Measurements from ENCODE around the gene TSEN2. TPM values are rescaled to one million over a fixed set of nuclear protein-coding genes. Genes with fewer than 3 reads are reported as not detected.
A peak's percentile ranks its signal among the peaks of the same experiment; 100 is the strongest.

Gene TSEN2
- total and polyA plus RNA-seq, 9 of the 15 experiments (the other 6 are each of a cell fraction or from before 2014, with no cell fraction given): 38.5 to 76.3 (median 46.6) TPM

DNA sequence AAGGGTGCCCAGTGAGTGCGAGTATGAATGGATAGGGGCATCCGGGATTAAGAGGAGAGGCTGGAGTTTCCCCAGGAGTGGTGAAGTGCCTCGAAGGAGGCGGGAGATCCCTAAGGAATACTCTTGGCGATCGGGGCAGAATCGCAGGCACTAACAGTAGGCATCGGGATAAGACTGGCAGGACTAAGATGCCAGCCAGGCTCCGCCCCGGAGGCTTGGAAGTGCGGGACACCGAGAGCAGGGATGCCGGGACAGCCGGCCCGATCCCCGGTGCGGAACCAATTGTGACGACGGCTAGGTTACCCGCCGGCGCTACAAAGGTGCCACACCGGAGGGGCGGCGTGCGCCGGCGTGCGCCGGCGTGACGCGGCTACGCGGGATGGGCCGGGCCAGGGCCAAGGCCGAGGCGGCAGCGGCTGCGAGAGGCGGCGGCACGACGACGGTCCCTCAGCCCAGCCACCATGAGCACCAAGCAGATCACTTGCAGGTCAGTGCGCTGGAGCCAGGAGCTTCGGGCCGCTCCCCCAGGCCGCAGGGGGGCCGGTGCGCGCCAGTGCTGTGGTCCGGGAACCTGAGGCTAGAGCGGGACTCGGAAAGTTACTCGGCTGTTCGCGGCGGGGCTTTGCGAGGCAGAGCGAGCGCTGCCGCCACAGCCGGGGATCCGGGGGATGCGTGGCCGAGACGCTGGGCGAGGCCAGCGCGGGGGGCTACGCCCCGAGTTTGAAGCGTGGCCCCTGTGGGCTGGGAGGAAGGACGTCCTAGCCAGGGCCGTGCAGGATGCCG lies 72.6 kb downstream of the TSEN2 start, which contains the start of gene MKRN2 (continued):
- TF ChIP-seq MYNN (IDR thresholded peaks at IDR 0.05): peak; percentile 82
- no peak for TF ChIP-seq MYNN (CRISPR knock-in tag; IDR thresholded peaks at IDR 0.05)
- TF ChIP-seq, protein P1, sequence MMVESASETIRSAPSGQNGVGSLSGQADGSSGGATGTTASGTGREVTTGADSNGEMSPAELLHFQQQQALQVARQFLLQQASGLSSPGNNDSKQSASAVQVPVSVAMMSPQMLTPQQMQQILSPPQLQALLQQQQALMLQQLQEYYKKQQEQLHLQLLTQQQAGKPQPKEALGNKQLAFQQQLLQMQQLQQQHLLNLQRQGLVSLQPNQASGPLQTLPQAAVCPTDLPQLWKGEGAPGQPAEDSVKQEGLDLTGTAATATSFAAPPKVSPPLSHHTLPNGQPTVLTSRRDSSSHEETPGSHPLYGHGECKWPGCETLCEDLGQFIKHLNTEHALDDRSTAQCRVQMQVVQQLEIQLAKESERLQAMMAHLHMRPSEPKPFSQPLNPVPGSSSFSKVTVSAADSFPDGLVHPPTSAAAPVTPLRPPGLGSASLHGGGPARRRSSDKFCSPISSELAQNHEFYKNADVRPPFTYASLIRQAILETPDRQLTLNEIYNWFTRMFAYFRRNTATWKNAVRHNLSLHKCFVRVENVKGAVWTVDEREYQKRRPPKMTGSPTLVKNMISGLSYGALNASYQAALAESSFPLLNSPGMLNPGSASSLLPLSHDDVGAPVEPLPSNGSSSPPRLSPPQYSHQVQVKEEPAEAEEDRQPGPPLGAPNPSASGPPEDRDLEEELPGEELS (CRISPR knock-in tag; IDR thresholded peaks at IDR 0.05; ENCODE audit: borderline replicate concordance): peak; percentile 97; the same call in 1 of the 2 replicates
- peak; percentile 81 for TF ChIP-seq MBD2 (IDR thresholded peaks at IDR 0.05; ENCODE audit: borderline replicate concordance, low read depth)
- peak; percentile 42; the same call in 1 of the 2 replicates for TF ChIP-seq LARP7 (IDR thresholded peaks at IDR 0.05)
- TF ChIP-seq HDAC6 (IDR thresholded peaks at IDR 0.05; ENCODE audit: low read depth, low read length): no peak
- peak; percentile 90 for TF ChIP-seq KDM2B (CRISPR knock-in tag; IDR thresholded peaks at IDR 0.05)
- TF ChIP-seq FOXM1 (IDR thresholded peaks at IDR 0.05; ENCODE audit: low read depth): no peak
- peak; percentile 91; the same call in 1 of the 2 replicates for TF ChIP-seq FOXM1 (CRISPR knock-in tag; IDR thresholded peaks at IDR 0.05; ENCODE audit: low read depth)
- peak; percentile 74 for TF ChIP-seq RBM25 (IDR thresholded peaks at IDR 0.05; ENCODE audit: low read depth, low read length, severe bottlenecking)
- no peak for TF ChIP-seq MCM7 (IDR thresholded peaks at IDR 0.05)
- peak; percentile 98 for TF ChIP-seq HMGN3 (IDR thresholded peaks at IDR 0.05; ENCODE audit: borderline replicate concordance, extremely low read depth, insufficient read length, low read depth, low read length)
- TF ChIP-seq KAT2B (IDR thresholded peaks at IDR 0.05; ENCODE audit: low read depth, low read length): no peak
- peak; percentile 34 for TF ChIP-seq POU5F1 (IDR thresholded peaks at IDR 0.05; ENCODE audit: borderline replicate concordance, low read depth, low read length, partially characterized antibody)
- peak in 1 of 2 experiments; percentile 90; a peak in 3 of 4 replicates for TF ChIP-seq TEAD1 (CRISPR knock-in tag; IDR thresholded peaks at IDR 0.05)
- peak in 2 of 3 experiments; percentile 87 to 89 for TF ChIP-seq YY1 (IDR thresholded peaks at IDR 0.05; ENCODE audit: borderline replicate concordance in 1 of 3, control insufficient read depth in 1 of 3, extremely low read depth in 1 of 3, insufficient read depth in 3 of 3, insufficient read length in 1 of 3, insufficient replicate concordance in 2 of 3, low read depth in 1 of 3, low read length in 2 of 3)
- no peak; the same call in 1 of the 2 replicates for TF ChIP-seq ZSCAN29 (IDR thresholded peaks at IDR 0.05)
- TF ChIP-seq, protein P2, sequence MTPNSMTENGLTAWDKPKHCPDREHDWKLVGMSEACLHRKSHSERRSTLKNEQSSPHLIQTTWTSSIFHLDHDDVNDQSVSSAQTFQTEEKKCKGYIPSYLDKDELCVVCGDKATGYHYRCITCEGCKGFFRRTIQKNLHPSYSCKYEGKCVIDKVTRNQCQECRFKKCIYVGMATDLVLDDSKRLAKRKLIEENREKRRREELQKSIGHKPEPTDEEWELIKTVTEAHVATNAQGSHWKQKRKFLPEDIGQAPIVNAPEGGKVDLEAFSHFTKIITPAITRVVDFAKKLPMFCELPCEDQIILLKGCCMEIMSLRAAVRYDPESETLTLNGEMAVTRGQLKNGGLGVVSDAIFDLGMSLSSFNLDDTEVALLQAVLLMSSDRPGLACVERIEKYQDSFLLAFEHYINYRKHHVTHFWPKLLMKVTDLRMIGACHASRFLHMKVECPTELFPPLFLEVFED (CRISPR knock-in tag; conservative IDR thresholded peaks at IDR 0.05): no peak
- peak; percentile 38; the same call in 1 of the 2 replicates for TF ChIP-seq DMBX1 (CRISPR knock-in tag; IDR thresholded peaks at IDR 0.05; ENCODE audit: borderline replicate concordance)
- peak; percentile 79; the same call in 1 of the 2 replicates for TF ChIP-seq LCOR (CRISPR knock-in tag; IDR thresholded peaks at IDR 0.05)
- TF ChIP-seq NBN (IDR thresholded peaks at IDR 0.05; ENCODE audit: low read depth): 0 out of 2 replicates have a peak, but pooled peaks have one; percentile 18
- TF ChIP-seq NFIX (CRISPR knock-in tag; IDR thresholded peaks at IDR 0.05; ENCODE audit: low read depth): no peak
- TF ChIP-seq CBX5 (IDR thresholded peaks at IDR 0.05; ENCODE audit: borderline replicate concordance, low read depth): no peak
- TF ChIP-seq, protein P3, sequence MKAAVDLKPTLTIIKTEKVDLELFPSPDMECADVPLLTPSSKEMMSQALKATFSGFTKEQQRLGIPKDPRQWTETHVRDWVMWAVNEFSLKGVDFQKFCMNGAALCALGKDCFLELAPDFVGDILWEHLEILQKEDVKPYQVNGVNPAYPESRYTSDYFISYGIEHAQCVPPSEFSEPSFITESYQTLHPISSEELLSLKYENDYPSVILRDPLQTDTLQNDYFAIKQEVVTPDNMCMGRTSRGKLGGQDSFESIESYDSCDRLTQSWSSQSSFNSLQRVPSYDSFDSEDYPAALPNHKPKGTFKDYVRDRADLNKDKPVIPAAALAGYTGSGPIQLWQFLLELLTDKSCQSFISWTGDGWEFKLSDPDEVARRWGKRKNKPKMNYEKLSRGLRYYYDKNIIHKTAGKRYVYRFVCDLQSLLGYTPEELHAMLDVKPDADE (conservative IDR thresholded peaks at IDR 0.05; ENCODE audit: control insufficient read depth, low read depth, low read length): peak; percentile 73

Measured in K562 (cell line).